Stimulated activated CD8-positive, alpha-beta memory T cell treated with anti-CD3 and anti-CD28 coated beads, Interleukin-4, amount 100 ng/mL, for 4 hours (primary cell): ENCODE data around the gene GALNT18.

Experiments
- DNase-seq, 2 donors: peaks; one replicate each; pipeline ENCODE4 v3.0.0-alpha.2; 2020; ENCODE audit warnings: low read depth in 2 of 2, low spot score in 1 of 2

GALNT18 gene

GRCh38 chr11:11588891-11589290, 32.9 kb downstream of the GALNT18 start:
- no peak for DNase-seq

GRCh38 chr11:11588243-11588642, 33.6 kb downstream of the GALNT18 start:
- DNase-seq: no peak

- no peak for DNase-seq
Observed at GRCh38 chr11:11587122-11587521, 34.7 kb downstream of the GALNT18 start.

GRCh38 chr11:11586465-11586864, 35.3 kb downstream of the GALNT18 start:
- no peak for DNase-seq

- DNase-seq: no peak
Observed at GRCh38 chr11:11584937-11585336, 36.9 kb downstream of the GALNT18 start.

- DNase-seq: no peak
Observed at GRCh38 chr11:11584530-11584810, 37.3 kb downstream of the GALNT18 start.

- DNase-seq: no peak
Observed at GRCh38 chr11:11583801-11584529, 37.8 kb downstream of the GALNT18 start.

- DNase-seq: no peak
Observed at GRCh38 chr11:11582011-11582701, 39.6 kb downstream of the GALNT18 start.

GRCh38 chr11:11581481-11581880, 40.3 kb downstream of the GALNT18 start:
- DNase-seq: no peak

- no peak for DNase-seq
Observed at GRCh38 chr11:11580841-11581411, 40.9 kb downstream of the GALNT18 start.

- no peak for DNase-seq
Observed at GRCh38 chr11:11580012-11580411, 41.8 kb downstream of the GALNT18 start.

GRCh38 chr11:11579012-11579988, 42.5 kb downstream of the GALNT18 start:
- no peak for DNase-seq

- no peak for DNase-seq
Observed at GRCh38 chr11:11577932-11578911, 43.6 kb downstream of the GALNT18 start.

- DNase-seq: no peak
Observed at GRCh38 chr11:11577251-11577855, 44.5 kb downstream of the GALNT18 start.

- DNase-seq: no peak
Observed at GRCh38 chr11:11574373-11575287, 47.2 kb downstream of the GALNT18 start.

GRCh38 chr11:11572386-11572785, 49.4 kb downstream of the GALNT18 start:
- DNase-seq: no peak

- DNase-seq: no peak
Observed at GRCh38 chr11:11571893-11572292, 49.9 kb downstream of the GALNT18 start.

- DNase-seq: no peak
Observed at GRCh38 chr11:11570823-11571222, 51.0 kb downstream of the GALNT18 start.
